Astrocyte (in vitro differentiated cells and primary cell): ENCODE data around the gene PTGES3.

ENCODE experiments used
- CTCF ChIP-seq: IDR thresholded peaks from 2 replicates; pipeline ENCODE4 v1.5.1; 2011; ENCODE audit warnings: low read depth, mild to moderate bottlenecking, inconsistent platforms, low read length, moderate library complexity; ENCODE audit not compliant: insufficient read depth
- EZH2 ChIP-seq: IDR thresholded peaks from 2 replicates; pipeline ENCODE4 v1.6.1; 2012; ENCODE audit warnings: mild to moderate bottlenecking, low read length, inconsistent platforms; ENCODE audit not compliant: insufficient read depth

GRCh38 chr12:56635806-56636674 lies 52.0 kb downstream of the PTGES3 start:
- TF ChIP-seq CTCF = no peak
- TF ChIP-seq EZH2 = no peak
